Activated CD8-positive, alpha-beta T cell treated with anti-CD3 and anti-CD28 coated beads for 36 hours (primary cell): Measurements from ENCODE around the gene OR2G2. TPM values are rescaled to one million over a fixed set of nuclear protein-coding genes. Genes with fewer than 3 reads are reported as not detected.
A peak's percentile ranks its signal among the peaks of the same experiment; 100 is the strongest.

Experiments used
- ATAC-seq: fragments of 200-7000 bp; cut with Tn5 transposase; one replicate; pipeline ENCODE4 v1.10.0; 2021; ENCODE audit warnings: mild to moderate bottlenecking, moderate library complexity
- CTCF ChIA-PET: fragments of 350-600 bp; sonication (Branson Sonifier 250); formaldehyde crosslinking; loops from one replicate; lab custom pipeline; 2021; ENCODE audit warnings: antibody characterized with exemption; lab: Charles Lee
- POLR2A ChIA-PET: fragments of 350-600 bp; sonication (Branson Sonifier 250); formaldehyde crosslinking; loops from one replicate; lab custom pipeline; 2021; ENCODE audit warnings: antibody characterized with exemption; lab: Charles Lee
- DNase-seq: peaks from one replicate; pipeline ENCODE4 v3.0.0-alpha.2; 2020
- H3K27ac Mint-ChIP-seq: one replicate; pipeline ENCODE4 v1.8.0; 2021; ENCODE audit warnings: mild to moderate bottlenecking, mixed read lengths
- H3K27me3 Mint-ChIP-seq: one replicate; pipeline ENCODE4 v1.8.0; 2021; ENCODE audit warnings: mixed read lengths
- H3K36me3 Mint-ChIP-seq: one replicate; pipeline ENCODE4 v1.8.0; 2021; ENCODE audit warnings: low read depth, mixed read lengths
- H3K4me1 Mint-ChIP-seq: one replicate; pipeline ENCODE4 v1.8.0; 2021; ENCODE audit warnings: low read depth, mixed read lengths
- H3K4me3 Mint-ChIP-seq: one replicate; pipeline ENCODE4 v1.8.0; 2021; ENCODE audit warnings: mild to moderate bottlenecking, moderate library complexity, mixed read lengths
- H3K9me3 Mint-ChIP-seq: one replicate; pipeline ENCODE4 v1.8.0; 2021; ENCODE audit warnings: mixed read lengths
- intact Hi-C: fragments of 100-400 bp; cut with micrococcal nuclease; formaldehyde crosslinking; loops from one replicate; pipeline ENCODE4 v1.10.0; 2022
- total RNA-seq, 2 experiments: library from RNA; stranded (reverse); gene quantifications; one replicate each; pipeline ENCODE4 v1.2.3, GENCODE V29; 2021
- TF ChIP-seq, protein P1 (sequence below): fragments of 200-600 bp; IDR thresholded peaks from one replicate; pipeline ENCODE4 v1.8.0; 2022; ENCODE audit warnings: antibody characterized with exemption, mild to moderate bottlenecking

The OR2G2 gene
- total RNA-seq, 2 experiments from 2014 or later: not detected

- ChIA-PET CTCF (no interaction called here), POLR2A (no interaction called here)
- DNase-seq (no peak), ATAC-seq (no peak)
- intact Hi-C loops: no loop called here
- peaks cover 4% of the 10 kb centered on the region for H3K4me1 Mint-ChIP-seq
- no peaks in the 10 kb centered on the region for H3K27me3 Mint-ChIP-seq
- TF ChIP-seq, protein P1, sequence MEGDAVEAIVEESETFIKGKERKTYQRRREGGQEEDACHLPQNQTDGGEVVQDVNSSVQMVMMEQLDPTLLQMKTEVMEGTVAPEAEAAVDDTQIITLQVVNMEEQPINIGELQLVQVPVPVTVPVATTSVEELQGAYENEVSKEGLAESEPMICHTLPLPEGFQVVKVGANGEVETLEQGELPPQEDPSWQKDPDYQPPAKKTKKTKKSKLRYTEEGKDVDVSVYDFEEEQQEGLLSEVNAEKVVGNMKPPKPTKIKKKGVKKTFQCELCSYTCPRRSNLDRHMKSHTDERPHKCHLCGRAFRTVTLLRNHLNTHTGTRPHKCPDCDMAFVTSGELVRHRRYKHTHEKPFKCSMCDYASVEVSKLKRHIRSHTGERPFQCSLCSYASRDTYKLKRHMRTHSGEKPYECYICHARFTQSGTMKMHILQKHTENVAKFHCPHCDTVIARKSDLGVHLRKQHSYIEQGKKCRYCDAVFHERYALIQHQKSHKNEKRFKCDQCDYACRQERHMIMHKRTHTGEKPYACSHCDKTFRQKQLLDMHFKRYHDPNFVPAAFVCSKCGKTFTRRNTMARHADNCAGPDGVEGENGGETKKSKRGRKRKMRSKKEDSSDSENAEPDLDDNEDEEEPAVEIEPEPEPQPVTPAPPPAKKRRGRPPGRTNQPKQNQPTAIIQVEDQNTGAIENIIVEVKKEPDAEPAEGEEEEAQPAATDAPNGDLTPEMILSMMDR: no peak
- H3K4me3 Mint-ChIP-seq: no peak overlapping the region
- H3K27ac Mint-ChIP-seq: no peak overlapping the region
- H3K9me3 Mint-ChIP-seq: no peaks in the 10 kb centered on the region
- H3K36me3 Mint-ChIP-seq: no peaks in the 10 kb centered on the region
Observed at GRCh38 chr1:247561711-247562110, 26.4 kb upstream of the OR2G2 start.

- no peak overlapping the region for H3K27ac Mint-ChIP-seq
- ATAC-seq: no peak
- no peaks in the 10 kb centered on the region for H3K27me3 Mint-ChIP-seq
- TF ChIP-seq, protein P1: no peak
- DNase-seq: no peak
- intact Hi-C loops: no loop called here
- ChIA-PET CTCF (no interaction called here), POLR2A (no interaction called here)
- no peak overlapping the region for H3K4me3 Mint-ChIP-seq
- no peaks in the 10 kb centered on the region for H3K9me3 Mint-ChIP-seq
- peaks cover 4% of the 10 kb centered on the region for H3K4me1 Mint-ChIP-seq
- H3K36me3 Mint-ChIP-seq: no peaks in the 10 kb centered on the region
Observed at GRCh38 chr1:247562198-247562597, 26.0 kb upstream of the OR2G2 start.

DNA sequence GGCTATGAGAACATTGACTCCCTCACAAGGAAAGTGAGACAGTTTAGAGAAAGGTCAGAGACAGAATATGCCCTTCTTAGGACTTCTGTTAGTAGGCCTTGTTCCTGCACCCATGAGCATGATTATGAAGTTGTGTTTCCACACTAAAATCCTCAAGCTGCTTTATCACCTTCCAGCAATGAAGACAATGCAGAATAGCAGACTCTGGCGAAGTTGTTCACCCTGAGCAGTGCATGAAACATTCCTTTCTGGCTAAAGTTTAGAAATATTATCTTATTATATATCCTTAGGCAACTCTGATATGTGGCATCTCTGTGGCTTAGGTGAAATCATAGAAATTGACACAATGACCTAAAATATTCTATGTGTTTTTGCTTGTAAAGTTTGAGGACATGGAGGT lies 13.9 kb upstream of the OR2G2 start:
- no peaks in the 10 kb centered on the region for H3K4me1 Mint-ChIP-seq
- intact Hi-C loops: no loop called here
- ChIA-PET POLR2A (no interaction called here), CTCF (interaction anchor here (1.1 to 2.9 kb wide), 2 partner anchors 74 to 202 kb away, joined by 3 to 7 read pairs; no protein-coding TSS in a partner anchor)
- peaks cover 9% of the 10 kb centered on the region for H3K9me3 Mint-ChIP-seq
- TF ChIP-seq, protein P1: no peak
- ATAC-seq: no peak
- no peaks in the 10 kb centered on the region for H3K36me3 Mint-ChIP-seq
- H3K27ac Mint-ChIP-seq: no peak overlapping the region
- peaks cover 10% of the 10 kb centered on the region for H3K27me3 Mint-ChIP-seq
- H3K4me3 Mint-ChIP-seq: no peak overlapping the region
- DNase-seq: no peak

- ChIA-PET POLR2A (no interaction called here), CTCF (interaction anchor here (1.1 to 2.9 kb wide), 2 partner anchors 74 to 202 kb away, joined by 3 to 7 read pairs; no protein-coding TSS in a partner anchor)
- Mint-ChIP-seq H3K9me3 (peaks cover 9% of the 10 kb centered on the region), H3K4me3 (no peak overlapping the region), H3K27ac (no peak overlapping the region), H3K27me3 (peaks cover 10% of the 10 kb centered on the region), H3K4me1 (no peaks in the 10 kb centered on the region), H3K36me3 (no peaks in the 10 kb centered on the region)
- intact Hi-C loops: no loop called here
- ATAC-seq: no peak
- TF ChIP-seq, protein P1: no peak
- DNase-seq: no peak
Observed at GRCh38 chr1:247574664-247575063, 13.5 kb upstream of the OR2G2 start.

GRCh38 chr1:247576514-247576913 lies 11.6 kb upstream of the OR2G2 start:
- no peaks in the 10 kb centered on the region for H3K9me3 Mint-ChIP-seq
- no peaks in the 10 kb centered on the region for H3K4me1 Mint-ChIP-seq
- H3K36me3 Mint-ChIP-seq: no peaks in the 10 kb centered on the region
- H3K27ac Mint-ChIP-seq: no peak overlapping the region
- DNase-seq (no peak), ATAC-seq (no peak)
- TF ChIP-seq, protein P1: peak; percentile 59
- POLR2A ChIA-PET: no interaction called here
- intact Hi-C loops: no loop called here
- CTCF ChIA-PET: interaction anchor here (0.6 to 1.4 kb wide), 5 partner anchors 9 to 187 kb away, joined by 3 to 4 read pairs (median 3); partner anchors contain the start of gene OR2G2
- H3K27me3 Mint-ChIP-seq: peaks cover 10% of the 10 kb centered on the region
- no peak overlapping the region for H3K4me3 Mint-ChIP-seq
